Rectal smooth muscle tissue (tissue), 1 donor: ENCODE measurements around the gene C8G.

Experiments used
- H3K27ac ChIP-seq: one replicate; pipeline ENCODE4 v1.7.0; 2013; ENCODE audit warnings: low read depth, low read length, inconsistent platforms
- H3K27me3 ChIP-seq: one replicate; pipeline ENCODE4 v1.7.0; 2013; ENCODE audit warnings: low read length; ENCODE audit not compliant: control insufficient read depth, insufficient read depth
- H3K36me3 ChIP-seq: one replicate; pipeline ENCODE4 v1.7.0; 2013; ENCODE audit warnings: low read length; ENCODE audit not compliant: control insufficient read depth, insufficient read depth
- H3K4me1 ChIP-seq: one replicate; pipeline ENCODE4 v1.7.0; 2013; ENCODE audit warnings: low read length; ENCODE audit not compliant: control insufficient read depth, insufficient read depth
- H3K4me3 ChIP-seq: one replicate; pipeline ENCODE4 v1.7.0; 2013; ENCODE audit warnings: low read length
- H3K9ac ChIP-seq: one replicate; pipeline ENCODE4 v1.7.0; 2013; ENCODE audit warnings: low read length

C8G gene

DNA sequence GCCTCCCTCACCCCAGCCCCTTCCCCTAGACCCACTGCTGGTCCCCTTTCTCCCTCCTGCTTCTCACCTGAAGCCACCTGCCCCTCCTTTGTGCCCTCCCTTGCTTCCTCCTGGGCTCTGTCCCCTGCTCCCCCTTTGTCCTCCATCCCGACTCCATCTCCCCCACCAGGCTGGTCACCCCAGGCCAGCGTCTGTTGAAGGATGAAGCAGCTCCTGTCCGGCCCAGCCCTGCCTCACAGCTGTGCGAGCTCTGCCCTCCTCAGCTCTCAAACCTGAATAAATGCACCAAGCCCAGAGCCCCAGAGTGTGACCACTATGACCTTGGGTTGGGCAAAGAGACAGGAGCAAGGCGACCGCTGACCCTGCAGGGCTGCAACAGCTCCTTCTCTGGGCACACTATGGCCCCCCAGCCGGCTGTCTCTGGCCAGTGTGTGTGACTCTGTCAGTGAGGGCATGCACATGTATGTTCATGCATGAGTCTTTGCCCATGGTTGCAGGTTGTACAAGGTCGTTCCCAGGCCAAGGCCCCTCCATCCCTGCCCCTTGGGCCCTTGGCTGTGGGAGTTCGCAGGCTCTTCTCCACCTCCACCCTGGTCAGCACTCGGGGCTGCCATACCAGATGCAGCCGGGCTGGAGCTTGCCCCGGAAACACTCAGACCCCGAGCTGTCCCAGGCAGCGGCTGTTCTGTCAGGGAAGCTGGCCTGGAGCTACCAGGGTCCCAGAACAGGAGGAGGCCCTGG, 10.3 kb downstream of the C8G start:
- no peaks in the 10 kb centered on the region for H3K36me3 ChIP-seq
- no peak overlapping the region for H3K4me3 ChIP-seq
- no peak overlapping the region for H3K27ac ChIP-seq
- no peak overlapping the region for H3K9ac ChIP-seq
- H3K27me3 ChIP-seq: no peaks in the 10 kb centered on the region
- no peaks in the 10 kb centered on the region for H3K4me1 ChIP-seq

DNA sequence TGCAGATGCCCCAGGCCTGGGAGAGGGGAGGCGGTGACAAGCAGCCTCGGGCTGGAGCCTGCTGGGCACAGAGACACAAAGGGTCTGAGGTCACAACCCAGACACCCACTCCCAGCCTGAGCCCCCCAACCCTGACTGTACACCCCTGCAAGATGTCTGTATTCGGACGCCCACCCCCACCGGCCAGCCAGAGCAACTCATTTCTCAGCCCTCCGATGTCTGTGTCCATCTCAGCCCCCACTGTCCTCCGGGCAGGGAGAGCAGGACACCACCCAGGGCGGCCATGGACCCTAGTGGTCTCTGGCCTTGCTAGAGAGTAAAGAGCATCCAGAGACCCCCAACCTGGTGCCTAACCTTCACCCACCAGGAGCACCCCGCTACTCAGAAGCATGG, 10.9 kb downstream of the C8G start:
- H3K27me3 ChIP-seq: no peaks in the 10 kb centered on the region
- H3K36me3 ChIP-seq: no peaks in the 10 kb centered on the region
- H3K9ac ChIP-seq: no peak overlapping the region
- no peak overlapping the region for H3K27ac ChIP-seq
- no peak overlapping the region for H3K4me3 ChIP-seq
- no peaks in the 10 kb centered on the region for H3K4me1 ChIP-seq

DNA sequence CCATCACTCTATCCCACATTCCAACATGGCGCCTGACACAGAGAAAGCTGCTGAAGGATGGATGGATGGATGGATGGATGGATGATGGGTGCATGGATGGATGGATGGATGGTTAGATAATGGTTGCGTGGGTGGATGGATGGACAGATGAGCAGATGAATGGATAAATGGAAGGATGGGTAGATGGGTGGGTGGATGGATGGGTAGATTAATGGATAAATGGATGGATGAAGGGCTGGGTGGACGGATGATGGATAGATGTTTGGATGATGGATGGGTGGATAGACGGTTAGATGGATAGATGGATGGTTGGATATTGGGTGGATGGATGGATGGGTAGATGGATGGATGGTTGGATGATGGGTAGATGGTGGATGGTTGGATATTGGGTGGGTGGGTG, 11.6 kb downstream of the C8G start:
- no peaks in the 10 kb centered on the region for H3K36me3 ChIP-seq
- no peaks in the 10 kb centered on the region for H3K4me1 ChIP-seq
- H3K27me3 ChIP-seq: no peaks in the 10 kb centered on the region
- H3K9ac ChIP-seq: no peak overlapping the region
- no peak overlapping the region for H3K27ac ChIP-seq
- no peak overlapping the region for H3K4me3 ChIP-seq

DNA sequence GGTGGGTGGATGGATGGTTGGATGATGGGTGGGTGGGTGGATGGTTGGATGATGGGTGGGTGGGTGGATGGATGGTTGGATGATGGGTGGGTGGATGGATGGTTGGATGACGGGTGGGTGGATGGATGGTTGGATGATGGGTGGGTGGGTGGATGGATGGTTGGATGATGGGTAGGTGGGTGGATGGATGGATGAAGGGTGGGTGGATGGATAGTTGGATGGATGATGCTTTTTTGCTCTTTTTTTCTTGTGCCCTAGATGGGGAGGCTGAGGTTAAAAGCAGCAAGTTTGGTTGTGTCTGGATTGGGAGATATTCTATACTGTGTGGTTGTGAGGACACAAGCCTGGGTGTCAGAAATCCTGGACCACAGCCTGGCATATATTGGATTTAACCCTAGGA, 12.4 kb downstream of the C8G start:
- H3K27me3 ChIP-seq: no peaks in the 10 kb centered on the region
- no peak overlapping the region for H3K9ac ChIP-seq
- no peaks in the 10 kb centered on the region for H3K36me3 ChIP-seq
- H3K4me1 ChIP-seq: no peaks in the 10 kb centered on the region
- H3K27ac ChIP-seq: no peak overlapping the region
- H3K4me3 ChIP-seq: no peak overlapping the region

DNA sequence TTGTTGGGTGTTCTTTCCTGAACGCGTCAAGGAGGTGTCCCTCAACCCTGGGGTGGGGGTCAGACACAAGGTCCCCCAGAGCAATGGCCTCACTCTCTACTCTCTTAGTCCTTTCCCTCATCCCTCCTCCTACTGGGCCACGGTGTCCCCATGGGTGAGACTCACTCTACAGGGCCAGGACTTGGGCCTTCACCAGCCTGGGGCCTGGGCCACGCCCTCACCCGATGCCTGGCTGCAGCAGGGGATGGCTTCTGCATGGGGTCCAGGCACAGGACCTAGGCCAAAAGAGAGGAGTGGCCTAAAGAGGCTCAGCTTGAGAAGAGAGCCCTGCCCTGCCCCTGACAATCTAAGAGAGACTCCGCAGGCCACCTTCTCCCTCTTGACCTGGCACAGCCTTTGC, 12.9 kb downstream of the C8G start:
- Histone ChIP-seq H3K9ac (no peak overlapping the region), H3K27ac (no peak overlapping the region), H3K36me3 (no peaks in the 10 kb centered on the region), H3K27me3 (no peaks in the 10 kb centered on the region), H3K4me1 (no peaks in the 10 kb centered on the region), H3K4me3 (no peak overlapping the region)

DNA sequence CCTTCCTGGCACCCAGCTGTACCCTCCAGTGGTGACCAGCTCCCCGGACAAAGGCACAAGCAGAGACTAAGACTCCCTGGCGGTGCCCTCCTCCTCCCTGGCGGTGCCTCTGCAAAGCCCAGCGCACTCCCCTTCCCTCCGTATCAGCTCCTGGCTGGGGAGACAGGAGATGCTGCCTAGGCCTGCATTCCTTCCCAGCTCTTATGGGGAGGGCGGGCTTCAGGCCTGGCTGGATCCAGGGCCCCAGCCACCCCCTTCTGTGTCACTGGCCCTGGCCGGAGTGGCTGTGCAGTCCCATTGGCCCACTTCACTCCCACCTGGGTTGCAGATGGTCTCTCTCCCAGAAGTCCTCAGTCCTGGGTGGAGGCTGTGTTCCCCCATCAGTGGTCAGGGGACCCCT, 13.4 kb downstream of the C8G start:
- Histone ChIP-seq H3K9ac (no peak overlapping the region), H3K27ac (no peak overlapping the region), H3K27me3 (no peaks in the 10 kb centered on the region), H3K36me3 (no peaks in the 10 kb centered on the region), H3K4me3 (no peak overlapping the region), H3K4me1 (no peaks in the 10 kb centered on the region)

DNA sequence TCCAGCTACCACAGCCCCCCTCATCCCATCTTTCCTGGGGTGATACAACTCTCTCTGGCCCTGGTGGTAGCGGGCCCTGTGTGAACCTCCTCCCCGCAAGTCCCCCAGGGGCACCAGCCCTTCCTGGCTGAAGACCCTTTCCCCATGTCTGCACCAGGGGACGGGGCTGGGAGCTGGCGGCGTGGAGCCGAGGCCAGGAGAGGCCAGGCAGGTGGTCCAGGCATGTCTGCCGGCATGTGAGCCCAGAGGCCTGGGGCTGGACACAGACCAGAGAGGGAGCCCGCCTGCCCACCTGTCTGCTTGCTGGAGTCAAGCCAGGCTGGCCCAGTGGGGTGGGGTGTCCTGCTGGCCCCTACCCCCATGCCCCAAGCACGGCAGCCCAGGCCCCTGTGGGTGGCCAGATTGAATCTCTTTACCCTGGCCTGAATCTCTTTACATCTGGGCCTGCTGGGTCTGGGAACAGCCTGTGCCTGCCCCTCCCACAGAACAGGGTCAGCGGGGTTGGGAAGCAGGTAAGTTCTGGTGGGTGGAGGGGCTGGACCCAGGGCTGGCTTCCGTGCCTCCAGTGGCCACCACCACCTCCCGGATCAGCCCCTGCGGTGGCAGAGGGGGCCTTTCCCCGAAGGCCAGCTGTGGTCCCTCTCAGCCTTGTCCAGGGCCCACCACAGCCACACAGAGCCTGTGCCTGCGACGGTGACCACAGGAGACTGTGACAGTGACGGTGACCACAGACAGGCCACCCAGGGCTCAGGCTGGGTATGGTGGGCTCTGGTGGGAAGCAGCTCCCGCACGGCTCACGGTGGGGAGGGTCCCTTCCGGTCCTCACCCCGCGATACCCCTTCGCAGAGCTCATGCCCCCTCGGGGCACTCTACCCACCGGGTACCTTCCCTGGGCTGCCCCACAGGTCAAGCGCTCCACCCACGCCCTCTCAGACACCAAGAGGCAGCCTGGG, 14.1 kb downstream of the C8G start:
- Histone ChIP-seq H3K4me3 (no peak overlapping the region), H3K27me3 (no peaks in the 10 kb centered on the region), H3K36me3 (no peaks in the 10 kb centered on the region), H3K4me1 (no peaks in the 10 kb centered on the region), H3K27ac (no peak overlapping the region), H3K9ac (no peak overlapping the region)

DNA sequence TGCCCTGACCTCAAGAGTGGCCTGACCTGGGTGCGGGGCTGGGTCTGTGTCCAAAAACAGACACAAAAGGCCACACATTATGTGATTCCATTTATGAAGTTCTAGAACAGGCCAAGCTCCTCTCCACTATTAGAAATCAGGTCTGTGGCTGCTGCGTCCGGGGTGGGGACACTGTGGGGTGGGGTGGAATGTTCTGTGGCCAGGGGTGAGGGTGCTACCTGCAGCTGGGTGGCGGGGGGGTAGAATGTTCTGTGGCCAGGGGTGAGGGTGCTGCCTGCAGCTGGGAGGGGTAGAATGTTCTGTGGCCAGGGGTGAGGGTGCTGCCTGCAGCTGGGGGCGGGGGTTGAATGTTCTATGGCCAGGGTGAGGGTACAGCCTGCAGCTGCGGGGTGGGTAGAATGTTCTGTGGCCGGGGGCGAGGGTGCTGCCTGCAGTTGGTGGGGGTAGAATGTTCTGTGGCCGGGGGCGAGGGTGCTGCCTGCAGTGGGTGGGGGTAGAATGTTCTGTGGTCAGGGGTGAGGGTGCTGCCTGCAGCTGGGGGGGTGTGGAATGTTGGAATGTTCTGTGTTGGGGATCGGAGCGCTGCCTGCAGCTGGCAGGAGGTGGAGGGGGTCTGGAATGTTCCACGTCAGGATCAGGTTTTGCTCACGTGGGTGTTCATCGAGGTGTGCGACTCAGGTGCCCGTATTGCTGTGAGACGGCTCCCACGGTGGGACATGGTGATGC, 15.3 kb downstream of the C8G start:
- no peaks in the 10 kb centered on the region for H3K4me1 ChIP-seq
- no peaks in the 10 kb centered on the region for H3K36me3 ChIP-seq
- H3K27me3 ChIP-seq: no peaks in the 10 kb centered on the region
- H3K4me3 ChIP-seq: no peak overlapping the region
- no peak overlapping the region for H3K9ac ChIP-seq
- no peak overlapping the region for H3K27ac ChIP-seq

DNA sequence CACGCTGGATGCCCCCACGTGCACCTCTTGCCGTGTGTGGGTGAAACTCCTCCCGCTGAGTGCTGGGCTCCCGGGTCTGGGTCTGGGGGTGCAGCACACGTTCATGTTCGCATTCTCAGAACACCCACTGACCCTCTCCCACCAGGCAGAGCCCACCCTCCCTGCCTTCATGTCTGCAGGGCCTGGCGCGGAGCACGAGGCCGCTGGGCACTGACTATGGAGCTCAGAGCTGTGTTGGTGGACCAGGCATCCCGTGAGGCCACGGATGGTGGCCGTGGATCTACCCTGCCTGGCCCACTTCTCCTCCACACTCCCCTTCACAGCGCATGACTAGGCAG, 15.9 kb downstream of the C8G start:
- Histone ChIP-seq H3K4me1 (no peaks in the 10 kb centered on the region), H3K27ac (no peak overlapping the region), H3K4me3 (no peak overlapping the region), H3K9ac (no peak overlapping the region), H3K36me3 (no peaks in the 10 kb centered on the region), H3K27me3 (no peaks in the 10 kb centered on the region)

DNA sequence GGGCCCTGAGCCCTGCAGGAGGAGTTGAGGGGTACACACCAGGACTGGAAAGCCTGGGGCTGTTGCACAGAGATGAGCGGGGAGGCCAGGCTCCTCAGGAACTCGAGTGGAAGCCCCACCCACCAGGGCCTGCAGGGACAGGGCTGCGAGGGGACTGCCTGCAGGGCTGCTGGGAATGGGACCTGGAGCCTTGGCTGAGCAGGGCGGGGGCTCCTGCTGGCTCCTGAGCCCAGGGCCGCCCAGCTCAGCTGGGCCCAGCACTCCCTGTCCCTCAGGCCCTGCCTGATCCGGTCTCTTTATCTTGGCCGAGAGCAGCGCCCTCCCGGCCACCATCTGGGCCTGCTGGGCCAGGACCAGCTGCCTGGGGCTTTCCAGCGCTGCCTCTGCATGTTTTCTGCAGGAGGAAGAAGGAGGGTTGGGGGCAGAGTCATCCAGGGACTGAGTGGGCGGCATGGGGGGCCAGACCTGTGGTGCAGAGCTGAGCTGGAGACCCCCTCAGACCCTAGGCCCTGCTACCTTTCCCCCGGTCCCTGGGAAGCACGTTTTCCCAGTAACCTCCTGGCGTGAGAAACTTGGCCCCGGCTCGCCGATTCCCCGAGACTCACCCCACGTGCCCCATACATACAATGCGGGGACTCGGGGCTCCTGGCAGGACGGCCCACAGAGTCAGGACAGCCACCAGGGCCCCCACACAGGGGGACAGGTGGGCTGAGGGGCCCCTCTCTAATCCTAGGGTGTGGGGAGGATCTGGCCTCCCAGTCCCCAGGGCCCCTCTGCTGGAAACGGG, 16.4 kb downstream of the C8G start:
- H3K9ac ChIP-seq: no peak overlapping the region
- no peak overlapping the region for H3K4me3 ChIP-seq
- H3K27ac ChIP-seq: no peak overlapping the region
- no peaks in the 10 kb centered on the region for H3K4me1 ChIP-seq
- no peaks in the 10 kb centered on the region for H3K36me3 ChIP-seq
- H3K27me3 ChIP-seq: no peaks in the 10 kb centered on the region

DNA sequence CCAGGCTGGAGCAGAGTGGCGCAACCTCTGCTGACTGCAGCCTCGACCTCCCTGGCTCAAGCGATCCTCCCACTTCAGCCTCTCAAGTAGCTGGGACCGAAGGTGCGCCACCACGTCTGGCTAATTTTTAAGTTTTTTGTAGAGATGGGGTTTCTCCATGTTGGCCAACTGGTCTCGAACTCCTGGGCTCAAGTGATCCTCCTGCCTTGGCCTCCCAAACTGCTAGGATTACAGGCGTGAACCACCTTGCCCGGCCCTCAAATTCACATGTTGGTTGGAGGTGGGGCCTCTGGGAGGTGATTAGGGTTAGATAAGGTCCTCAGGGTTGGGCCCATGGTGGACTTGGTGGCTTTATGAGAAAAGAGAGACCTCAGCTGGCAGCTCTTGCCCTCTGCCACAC, 17.1 kb downstream of the C8G start:
- Histone ChIP-seq H3K27ac (no peak overlapping the region), H3K27me3 (no peaks in the 10 kb centered on the region), H3K36me3 (no peaks in the 10 kb centered on the region), H3K9ac (no peak overlapping the region), H3K4me1 (no peaks in the 10 kb centered on the region), H3K4me3 (no peak overlapping the region)

DNA sequence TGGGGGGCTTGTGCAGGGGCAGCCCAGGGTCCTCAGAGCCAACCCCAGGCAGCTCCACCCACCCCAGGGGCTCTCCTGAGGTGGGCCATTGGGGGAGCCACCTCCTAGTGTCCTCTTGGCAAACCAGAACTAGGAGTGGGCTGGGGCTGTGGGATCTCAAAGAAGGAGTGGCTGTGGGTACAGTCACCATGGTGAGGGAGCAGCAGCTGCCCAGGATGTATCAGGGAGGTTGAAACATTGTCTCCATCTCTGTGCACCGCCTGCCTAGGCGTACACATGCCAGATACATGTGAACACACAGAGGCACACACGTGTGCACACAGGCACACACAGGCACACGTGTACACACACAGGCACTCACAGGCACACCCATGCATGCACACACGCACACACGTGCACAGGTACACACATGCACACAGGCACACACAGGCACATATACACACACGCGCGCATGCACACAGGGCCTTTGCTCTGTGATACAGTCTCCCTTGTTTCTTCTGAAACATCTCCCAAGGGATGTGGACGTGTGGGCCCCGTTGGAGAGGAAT, 17.7 kb downstream of the C8G start:
- H3K36me3 ChIP-seq: no peaks in the 10 kb centered on the region
- no peak overlapping the region for H3K9ac ChIP-seq
- H3K27me3 ChIP-seq: no peaks in the 10 kb centered on the region
- H3K27ac ChIP-seq: no peak overlapping the region
- H3K4me3 ChIP-seq: no peak overlapping the region
- no peaks in the 10 kb centered on the region for H3K4me1 ChIP-seq
